NCI-H2227 (cell line): Measurements from ENCODE around the gene HMGN3.

ENCODE experiments used
- DNase-seq: peaks from one replicate; lab custom pipeline; 2025; ENCODE audit not compliant: unreplicated experiment; lab: John Stamatoyannopoulos, UW

Gene HMGN3

DNA sequence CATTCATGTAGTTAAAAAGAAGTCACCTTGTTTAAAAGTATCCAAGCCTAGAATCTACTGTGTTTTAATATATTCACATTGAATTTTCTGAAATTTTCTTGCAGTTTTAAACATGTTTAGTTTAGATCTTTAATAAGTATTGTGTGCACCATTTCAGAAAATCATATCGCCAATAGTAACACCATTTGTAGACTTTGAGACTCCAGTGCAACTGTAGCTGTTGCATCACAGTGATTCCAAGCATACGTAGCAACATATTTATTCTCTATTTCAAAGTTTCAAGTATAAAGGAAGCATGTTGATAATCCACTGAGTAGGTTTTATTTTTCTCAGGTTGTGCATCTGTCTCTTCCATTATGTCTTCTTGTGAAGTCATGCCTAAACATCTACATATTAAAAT lies 46.4 kb downstream of the HMGN3 start:
- DNase-seq, result no peak

DNA sequence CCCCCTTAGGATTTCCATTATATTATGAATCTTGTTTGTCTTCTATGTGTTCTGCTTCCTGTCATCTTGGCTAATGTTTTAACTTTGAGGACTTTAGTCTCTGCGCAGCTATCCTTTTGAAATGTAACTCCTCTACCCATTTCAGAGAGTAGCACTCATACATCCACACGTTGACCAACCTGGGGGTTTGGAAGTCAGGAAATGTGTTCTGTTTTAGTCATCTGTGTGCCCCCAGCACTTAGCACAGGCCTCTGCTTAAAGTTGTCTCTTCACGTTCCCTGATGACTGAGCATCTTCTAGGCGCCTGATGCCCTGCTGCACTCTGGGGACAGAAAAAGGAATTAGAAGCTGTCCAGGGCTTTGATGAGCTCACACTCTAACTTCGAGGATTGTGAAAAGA lies 47.9 kb downstream of the HMGN3 start:
- no peak for DNase-seq

DNA sequence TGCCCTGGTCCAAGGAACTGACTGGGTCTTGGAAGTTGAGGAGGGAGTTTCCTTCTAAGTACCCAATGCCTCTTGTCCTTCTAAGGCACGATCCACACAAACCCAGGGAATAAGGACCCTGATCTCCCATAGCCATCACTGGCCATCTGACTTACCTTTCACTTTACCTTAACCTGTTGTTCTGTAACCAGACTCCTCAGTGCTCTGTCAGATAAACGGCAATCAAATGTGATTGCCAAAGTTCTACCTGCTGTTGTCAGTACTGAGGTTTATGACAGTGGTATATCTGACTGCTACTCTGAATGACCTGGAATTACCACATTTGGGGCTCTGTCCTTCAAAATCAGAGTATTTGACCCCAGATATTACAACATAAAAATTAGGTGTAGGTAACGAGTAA lies 49.8 kb downstream of the HMGN3 start:
- DNase-seq, result no peak

DNA sequence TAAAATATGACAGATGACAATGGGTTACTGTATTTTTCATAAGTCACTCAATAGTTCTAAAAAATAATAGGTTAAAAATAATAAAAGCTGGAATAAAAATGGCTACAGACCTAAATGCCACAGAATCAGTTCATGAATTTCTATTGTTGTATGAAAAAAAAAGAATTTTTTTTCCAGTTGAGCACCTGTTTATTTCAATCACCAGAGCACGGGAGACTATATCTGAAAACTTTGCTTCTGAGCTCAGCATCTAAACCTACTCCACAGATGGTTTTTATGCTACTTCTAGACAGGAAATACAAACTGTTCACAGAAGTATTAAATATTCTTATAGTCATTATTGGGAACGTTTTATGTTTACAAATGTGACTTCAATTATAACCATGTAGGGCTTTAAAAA lies 50.4 kb downstream of the HMGN3 start:
- no peak for DNase-seq

DNA sequence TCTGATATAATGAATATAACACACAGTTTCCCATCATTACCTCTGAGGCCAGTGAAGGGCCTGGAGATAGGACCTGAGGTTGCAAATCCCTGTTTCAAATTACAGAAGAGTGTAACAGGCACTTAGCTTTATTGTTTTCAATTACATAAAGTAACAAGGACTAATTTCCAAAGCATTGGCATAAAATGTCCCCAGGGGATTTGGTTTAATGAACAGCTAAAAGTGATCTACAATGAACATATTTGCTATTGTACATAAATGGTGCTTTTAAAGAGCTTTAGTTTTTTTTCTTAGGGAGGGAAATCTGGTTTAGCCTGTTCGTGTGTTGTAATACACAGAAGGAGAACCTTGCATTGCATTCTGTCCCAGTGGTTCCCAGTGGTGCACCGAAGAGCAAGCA lies 54.4 kb downstream of the HMGN3 start:
- DNase-seq, result no peak

DNA sequence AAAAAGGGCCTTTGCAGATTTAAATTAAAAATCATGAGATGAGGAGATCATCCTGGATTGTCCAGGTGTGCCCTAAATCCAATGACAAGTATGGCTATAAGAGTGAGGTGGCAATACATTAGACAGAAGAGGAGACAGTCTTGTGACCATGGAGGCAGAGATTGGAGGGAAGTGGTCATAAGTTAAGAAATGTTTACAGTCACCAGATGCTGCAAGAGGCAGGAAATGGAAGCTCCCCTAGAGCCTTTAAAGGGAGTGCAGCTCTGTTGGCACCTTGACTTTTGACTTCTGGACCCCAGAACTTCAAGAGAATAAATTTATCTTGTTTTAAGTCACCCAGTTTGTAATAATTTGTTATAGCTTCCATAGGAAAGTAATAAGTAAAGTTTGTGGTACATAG lies 61.1 kb downstream of the HMGN3 start:
- no peak for DNase-seq

DNA sequence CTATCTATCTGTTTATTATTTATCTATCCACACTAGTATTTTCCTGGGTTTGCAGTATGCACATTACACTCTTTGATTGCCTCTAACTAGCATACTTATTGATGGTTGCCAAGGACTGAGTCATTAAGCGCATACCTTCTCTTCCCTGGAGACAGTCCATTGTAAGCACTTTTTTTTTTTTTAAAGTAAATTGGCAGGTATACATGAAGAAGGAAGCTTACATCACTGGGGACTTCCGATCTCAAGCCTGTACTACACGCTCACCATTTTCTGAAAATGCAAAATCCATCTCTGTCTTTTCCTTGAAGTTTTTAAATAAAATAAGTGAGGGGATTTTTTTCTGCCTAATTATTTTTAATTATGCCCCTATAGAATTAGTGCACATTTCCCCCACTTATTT lies 63.5 kb downstream of the HMGN3 start:
- peak; percentile 7 for DNase-seq

DNA sequence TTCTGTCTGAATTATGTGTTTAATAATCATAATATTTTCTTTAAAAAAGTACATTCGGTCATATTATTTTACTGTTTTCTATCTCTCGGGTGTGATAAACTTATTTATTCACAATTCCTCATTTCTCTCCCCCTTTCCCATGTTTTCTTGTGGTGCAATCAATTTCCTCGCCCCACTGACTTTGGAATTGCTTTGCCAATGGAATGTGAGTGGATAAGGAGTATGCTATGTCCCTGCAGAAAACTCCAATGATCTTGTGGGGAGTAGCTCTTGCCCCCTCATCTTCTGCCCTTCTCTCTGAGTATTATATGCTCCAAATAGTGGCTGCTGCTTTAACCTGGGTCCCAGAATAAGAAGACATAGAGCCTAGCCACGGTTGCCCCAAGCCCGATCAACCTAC lies 64.1 kb downstream of the HMGN3 start:
- no peak for DNase-seq

DNA sequence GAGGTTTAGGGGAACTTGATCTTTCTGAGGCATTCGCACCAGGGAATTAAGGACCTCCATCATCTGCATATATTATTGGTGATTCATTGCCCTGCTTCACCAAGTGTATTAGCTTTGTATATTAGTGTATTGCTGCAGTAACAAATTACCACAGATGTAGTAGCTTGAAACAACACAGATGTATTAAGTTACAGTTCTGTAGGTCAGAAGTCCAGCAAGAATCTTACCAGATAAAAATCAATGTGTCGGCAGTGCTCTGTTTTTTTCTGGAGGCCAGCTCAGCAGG lies 65.8 kb downstream of the HMGN3 start:
- no peak for DNase-seq

DNA sequence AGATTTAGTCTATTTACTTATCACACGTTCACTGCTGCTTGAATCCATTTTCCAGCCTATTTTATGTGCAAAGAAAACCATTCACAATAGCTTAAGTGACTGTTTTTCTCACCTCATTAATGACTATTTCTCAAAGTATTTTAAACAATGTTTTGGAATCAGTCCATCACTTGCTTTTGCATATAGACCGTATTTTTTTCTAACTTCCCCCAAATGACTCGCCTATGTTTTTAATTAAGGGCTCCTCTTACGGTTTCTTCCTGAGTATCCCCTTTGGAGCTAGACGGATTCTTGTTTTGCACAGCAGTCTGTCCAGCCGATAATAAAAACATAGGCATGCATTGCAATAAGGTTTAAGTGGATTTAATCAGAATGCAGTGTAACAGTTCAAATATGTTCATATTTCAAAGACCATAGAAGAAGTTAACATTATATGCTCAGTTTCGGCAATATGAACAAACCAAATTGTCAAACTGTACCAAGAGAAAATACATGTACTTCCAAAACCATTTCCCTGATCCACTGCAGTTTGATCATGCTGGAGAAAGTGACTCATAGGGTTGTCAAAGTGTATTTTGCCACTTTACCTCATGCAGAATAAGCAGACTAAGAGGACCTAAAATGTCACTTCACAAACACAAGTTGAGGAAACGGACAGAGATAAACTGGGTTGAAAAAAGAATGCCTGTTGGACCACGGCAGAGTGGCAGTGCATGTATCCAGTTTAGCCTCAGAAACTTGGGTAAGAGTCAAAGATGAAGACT lies 66.4 kb downstream of the HMGN3 start:
- no peak for DNase-seq

DNA sequence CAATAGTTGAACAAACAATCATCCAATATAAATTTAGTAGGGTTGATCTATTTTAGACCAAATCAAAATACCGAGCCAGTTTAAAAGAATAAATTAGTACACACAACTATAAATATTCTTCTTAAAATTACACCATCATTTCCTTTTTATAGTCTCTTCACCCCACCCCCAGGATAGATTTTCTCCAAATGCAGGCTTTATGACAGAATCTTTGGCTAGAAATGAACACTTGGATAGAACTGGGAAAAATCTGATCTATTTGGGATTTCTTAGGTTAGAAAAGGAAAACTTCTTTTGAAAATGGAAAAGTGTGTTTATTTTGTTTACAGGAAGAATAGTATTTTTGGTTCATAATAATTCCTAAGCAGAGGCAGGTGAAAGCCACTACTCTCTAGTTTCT lies 74.6 kb downstream of the HMGN3 start:
- DNase-seq, result no peak

DNA sequence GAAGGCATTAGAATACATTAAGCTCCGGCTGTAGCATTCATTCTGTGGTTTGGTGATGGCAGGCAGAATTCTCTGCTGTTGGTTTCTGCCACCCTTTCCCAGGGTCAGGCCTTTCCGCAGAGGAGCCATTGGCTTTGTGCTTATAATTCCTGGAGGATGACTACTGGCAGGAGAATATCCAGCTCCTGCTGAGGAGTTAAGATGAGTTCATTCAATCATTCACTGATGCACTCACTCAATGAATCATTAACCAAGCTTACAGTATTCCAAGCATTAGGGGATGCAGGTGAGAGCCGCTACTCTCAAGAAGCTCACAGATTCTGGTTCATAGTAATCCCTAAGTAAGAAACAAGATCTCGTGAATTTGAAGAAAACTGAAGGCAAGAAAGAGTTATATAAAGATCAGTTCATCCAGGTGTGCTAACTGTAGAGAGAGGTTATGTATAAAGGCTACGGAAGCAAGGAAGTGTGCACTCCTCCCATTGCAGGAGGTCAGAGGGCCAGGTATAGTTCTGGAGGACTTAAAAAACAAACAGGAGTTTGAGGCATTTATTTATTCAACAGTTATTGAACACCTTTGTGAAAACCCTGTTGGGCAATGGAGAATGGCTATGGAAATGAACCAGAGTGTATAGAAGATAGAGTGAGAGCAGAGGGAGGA lies 75.5 kb downstream of the HMGN3 start:
- DNase-seq, result no peak

DNA sequence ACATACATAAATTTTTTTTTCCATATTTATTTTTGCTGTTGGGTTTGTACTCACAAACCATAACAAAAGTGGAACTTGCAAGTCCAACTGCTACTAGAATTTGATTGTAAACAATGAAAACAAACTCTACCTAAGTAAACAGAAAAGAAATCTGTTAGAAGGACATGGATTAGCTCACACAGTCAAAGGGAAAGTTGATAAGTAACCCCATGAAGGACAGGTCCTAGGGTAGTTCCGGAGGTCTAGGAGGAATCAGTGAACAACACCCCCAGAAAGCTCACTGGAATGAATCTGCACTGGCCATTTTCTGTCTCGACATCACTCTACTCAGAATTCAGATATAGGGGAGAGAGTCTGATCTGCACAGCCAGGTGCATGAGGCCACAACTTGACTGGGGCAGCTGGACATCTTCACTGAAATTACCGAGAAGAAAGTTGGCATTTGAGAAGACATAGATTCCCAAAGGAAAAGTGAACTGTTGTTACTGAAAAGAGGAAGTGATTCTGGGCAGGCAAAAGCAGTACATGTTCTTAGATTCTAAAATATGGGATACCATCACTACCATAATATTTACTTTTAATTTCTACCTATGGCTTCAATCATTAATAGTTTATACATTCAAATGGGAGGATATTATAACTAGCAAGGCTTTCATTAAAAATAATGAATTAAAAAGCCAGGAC lies 76.4 kb downstream of the HMGN3 start:
- DNase-seq, result no peak

DNA sequence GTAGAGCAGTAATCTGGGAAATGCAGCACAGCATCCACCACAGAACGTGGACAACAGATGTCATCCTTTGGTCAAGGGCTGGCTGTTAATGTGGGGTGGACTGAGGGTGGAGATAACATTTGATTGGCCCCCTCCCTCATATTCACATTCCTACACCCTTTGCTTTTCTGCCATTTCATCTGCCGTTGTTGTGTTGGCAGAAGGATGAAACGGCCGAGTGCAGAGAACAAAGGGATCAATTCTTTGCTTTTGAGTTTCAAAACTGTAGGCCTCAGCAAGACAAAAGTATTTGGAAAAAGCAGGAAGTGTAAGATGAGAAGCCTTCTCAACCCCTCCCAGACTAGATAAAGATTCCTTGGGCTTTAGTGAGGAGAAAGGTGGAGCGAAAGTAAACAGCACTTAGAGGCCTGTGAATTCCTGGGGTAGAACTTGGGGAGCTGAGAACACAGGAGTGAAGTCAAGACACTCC lies 82.2 kb downstream of the HMGN3 start:
- DNase-seq, result no peak
